ENCODE results near the gene RAB8B.

DNA sequence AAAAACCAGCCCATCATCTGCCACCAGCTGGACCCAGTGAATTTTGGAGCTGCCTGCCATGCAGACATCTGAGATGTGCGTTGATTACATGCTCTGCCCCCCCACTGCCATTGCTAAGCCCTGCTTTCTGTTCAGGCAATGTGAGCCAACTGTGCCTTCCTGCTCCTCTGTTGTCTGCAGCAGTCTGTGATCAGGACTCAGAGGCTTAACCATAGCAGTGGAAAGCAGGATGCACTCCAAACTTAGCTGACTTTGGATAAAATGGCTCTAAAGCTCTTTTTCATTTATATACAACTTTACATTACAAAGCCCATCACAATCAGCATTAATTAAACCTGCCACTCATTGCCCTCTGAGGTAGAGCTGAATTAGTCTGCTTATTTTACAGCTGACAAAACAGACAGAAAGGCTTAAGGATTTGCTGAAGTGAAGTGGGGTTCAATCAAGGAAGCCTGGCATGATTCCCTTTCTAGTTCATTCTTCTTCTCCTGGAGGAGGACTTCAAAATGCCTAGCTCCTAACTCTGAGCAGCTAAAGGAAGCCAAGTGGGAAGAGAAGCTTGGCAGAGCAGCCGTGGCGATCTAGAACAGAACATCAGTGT lies 16.5 kb upstream of the RAB8B start:
- TF ChIP-seq, protein P1, sequence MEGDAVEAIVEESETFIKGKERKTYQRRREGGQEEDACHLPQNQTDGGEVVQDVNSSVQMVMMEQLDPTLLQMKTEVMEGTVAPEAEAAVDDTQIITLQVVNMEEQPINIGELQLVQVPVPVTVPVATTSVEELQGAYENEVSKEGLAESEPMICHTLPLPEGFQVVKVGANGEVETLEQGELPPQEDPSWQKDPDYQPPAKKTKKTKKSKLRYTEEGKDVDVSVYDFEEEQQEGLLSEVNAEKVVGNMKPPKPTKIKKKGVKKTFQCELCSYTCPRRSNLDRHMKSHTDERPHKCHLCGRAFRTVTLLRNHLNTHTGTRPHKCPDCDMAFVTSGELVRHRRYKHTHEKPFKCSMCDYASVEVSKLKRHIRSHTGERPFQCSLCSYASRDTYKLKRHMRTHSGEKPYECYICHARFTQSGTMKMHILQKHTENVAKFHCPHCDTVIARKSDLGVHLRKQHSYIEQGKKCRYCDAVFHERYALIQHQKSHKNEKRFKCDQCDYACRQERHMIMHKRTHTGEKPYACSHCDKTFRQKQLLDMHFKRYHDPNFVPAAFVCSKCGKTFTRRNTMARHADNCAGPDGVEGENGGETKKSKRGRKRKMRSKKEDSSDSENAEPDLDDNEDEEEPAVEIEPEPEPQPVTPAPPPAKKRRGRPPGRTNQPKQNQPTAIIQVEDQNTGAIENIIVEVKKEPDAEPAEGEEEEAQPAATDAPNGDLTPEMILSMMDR (IDR thresholded peaks at IDR 0.05): no peak
- no peak for TF ChIP-seq POLR2A (IDR thresholded peaks at IDR 0.05)
- TF ChIP-seq POLR2AphosphoS5 (IDR thresholded peaks at IDR 0.05): no peak
- TF ChIP-seq EP300 (IDR thresholded peaks at IDR 0.05): no peak
